Kidney glomerular epithelial cell (primary cell): ENCODE measurements around the gene AQP2.
A peak's percentile ranks its signal among the peaks of the same experiment; 100 is the strongest.

ENCODE experiments used
- DNase-seq: peaks from one replicate; lab custom pipeline; 2025; lab: John Stamatoyannopoulos, UW

The AQP2 gene

GRCh38 chr12:49941556-49942511 lies 8.7 kb upstream of the AQP2 start:
- no peak for DNase-seq

GRCh38 chr12:49942512-49942893 lies 8.0 kb upstream of the AQP2 start:
- no peak for DNase-seq

GRCh38 chr12:49942921-49943624 lies 7.5 kb upstream of the AQP2 start:
- no peak for DNase-seq

- DNase-seq, result no peak
Measured at GRCh38 chr12:49943625-49943960, 6.9 kb upstream of the AQP2 start.

- no peak for DNase-seq
Measured at GRCh38 chr12:49944046-49944445, 6.5 kb upstream of the AQP2 start.

GRCh38 chr12:49944718-49945117 lies 5.8 kb upstream of the AQP2 start:
- DNase-seq, result no peak

GRCh38 chr12:49945394-49946080 lies 5.0 kb upstream of the AQP2 start:
- peak; percentile 83 for DNase-seq

GRCh38 chr12:49946086-49946485 lies 4.5 kb upstream of the AQP2 start:
- DNase-seq, result no peak

- no peak for DNase-seq
Measured at GRCh38 chr12:49946497-49946896, 4.0 kb upstream of the AQP2 start.

- DNase-seq, result no peak
Measured at GRCh38 chr12:49947593-49948226, 2.8 kb upstream of the AQP2 start.

- no peak for DNase-seq
Measured at GRCh38 chr12:49948866-49949845, 1.4 kb upstream of the AQP2 start.

GRCh38 chr12:49949866-49950265 lies 671 bp upstream of the AQP2 start:
- DNase-seq, result no peak

GRCh38 chr12:49951411-49952240 lies 1.1 kb downstream of the AQP2 start:
- no peak for DNase-seq

GRCh38 chr12:49952391-49953055 lies 2.0 kb downstream of the AQP2 start:
- DNase-seq, result no peak

- no peak for DNase-seq
Measured at GRCh38 chr12:49953151-49953550, 2.6 kb downstream of the AQP2 start.

GRCh38 chr12:49953961-49954846 lies 3.7 kb downstream of the AQP2 start:
- no peak for DNase-seq

- no peak for DNase-seq
Measured at GRCh38 chr12:49954863-49955830, 4.6 kb downstream of the AQP2 start.
